GM20000 (cell line): ENCODE results near the gene HES5.

Experiments used
- DNase-seq: peaks from one replicate; pipeline ENCODE4 v3.0.0; 2012; ENCODE audit warnings: low spot score
- CTCF ChIP-seq: IDR thresholded peaks from 2 replicates; pipeline ENCODE4 v1.5.1; 2012; ENCODE audit warnings: mild to moderate bottlenecking, control low read depth; ENCODE audit errors: extremely low read depth, missing control alignments

The HES5 gene

GRCh38 chr1:2519029-2519685 lies 10.9 kb downstream of the HES5 start:
- DNase-seq = no peak
- no peak for TF ChIP-seq CTCF

GRCh38 chr1:2518528-2518927 lies 11.5 kb downstream of the HES5 start:
- no peak for TF ChIP-seq CTCF
- no peak for DNase-seq

- TF ChIP-seq CTCF = no peak
Measured at GRCh38 chr1:2517966-2518365, 12.1 kb downstream of the HES5 start.

GRCh38 chr1:2516946-2517345 lies 13.1 kb downstream of the HES5 start:
- no peak for DNase-seq
- TF ChIP-seq CTCF = no peak

More at GRCh38 chr1:2517966-2518365, 12.1 kb downstream of the HES5 start:
- DNase-seq = no peak

GRCh38 chr1:2516124-2516523 lies 13.9 kb downstream of the HES5 start:
- TF ChIP-seq CTCF = no peak
- DNase-seq = no peak

- no peak for TF ChIP-seq CTCF
- no peak for DNase-seq
Measured at GRCh38 chr1:2515763-2516080, 14.3 kb downstream of the HES5 start.

GRCh38 chr1:2514863-2515762 lies 14.9 kb downstream of the HES5 start:
- no peak for TF ChIP-seq CTCF
- no peak for DNase-seq
